ENCODE measurements around the gene CACNA1B.
"Not testable (repeated sequence)": the region's sequence is repeated elsewhere in the genome, so short reads cannot be mapped to it uniquely, and the experiment has no call there.

Gene CACNA1B

GRCh38 chr9:138122201-138122600, 244.6 kb downstream of the CACNA1B start:
- DNase-seq, result no peak

GRCh38 chr9:138122676-138123075, 245.1 kb downstream of the CACNA1B start:
- DNase-seq, result no peak

GRCh38 chr9:138123086-138123485, 245.5 kb downstream of the CACNA1B start:
- no peak for DNase-seq

GRCh38 chr9:138126090-138126857, 248.7 kb downstream of the CACNA1B start:
- DNase-seq, result not testable (repeated sequence)

GRCh38 chr9:138126858-138127584, 249.4 kb downstream of the CACNA1B start:
- not testable (repeated sequence) for DNase-seq

GRCh38 chr9:138128027-138128426, 250.4 kb downstream of the CACNA1B start:
- DNase-seq, result not testable (repeated sequence)

GRCh38 chr9:138129318-138129717, 251.7 kb downstream of the CACNA1B start:
- DNase-seq, result not testable (repeated sequence)

- not testable (repeated sequence) for DNase-seq
These were observed 255.5 kb downstream of the CACNA1B start for GRCh38 chr9:138132946-138133705.

GRCh38 chr9:138134581-138134980, 257.0 kb downstream of the CACNA1B start:
- not testable (repeated sequence) for DNase-seq

- not testable (repeated sequence) for DNase-seq
These were observed 261.5 kb downstream of the CACNA1B start for GRCh38 chr9:138139096-138139495.

GRCh38 chr9:138140980-138141379, 263.4 kb downstream of the CACNA1B start:
- DNase-seq, result not testable (repeated sequence)

GRCh38 chr9:138142528-138143244, 265.1 kb downstream of the CACNA1B start:
- DNase-seq, result not testable (repeated sequence)

- not testable (repeated sequence) for DNase-seq
These were observed 265.9 kb downstream of the CACNA1B start for GRCh38 chr9:138143491-138143890.

- peak; percentile 33 to 46 for DNase-seq
These were observed 270.0 kb downstream of the CACNA1B start for GRCh38 chr9:138147556-138147955.

GRCh38 chr9:138149672-138150656, 272.4 kb downstream of the CACNA1B start:
- peak; percentile 6 to 22 for DNase-seq

GRCh38 chr9:138155788-138156187, 278.2 kb downstream of the CACNA1B start:
- not testable (repeated sequence) for DNase-seq

- DNase-seq, result not testable (repeated sequence)
These were observed 289.2 kb downstream of the CACNA1B start for GRCh38 chr9:138166793-138167192.
